ENCODE data around the gene FN1. TPM values are rescaled to one million over a fixed set of nuclear protein-coding genes. Genes with fewer than 3 reads are reported as not detected.

Gene FN1
- total RNA-seq, 1 donor from 2014 or later = 52.0 TPM

DNA sequence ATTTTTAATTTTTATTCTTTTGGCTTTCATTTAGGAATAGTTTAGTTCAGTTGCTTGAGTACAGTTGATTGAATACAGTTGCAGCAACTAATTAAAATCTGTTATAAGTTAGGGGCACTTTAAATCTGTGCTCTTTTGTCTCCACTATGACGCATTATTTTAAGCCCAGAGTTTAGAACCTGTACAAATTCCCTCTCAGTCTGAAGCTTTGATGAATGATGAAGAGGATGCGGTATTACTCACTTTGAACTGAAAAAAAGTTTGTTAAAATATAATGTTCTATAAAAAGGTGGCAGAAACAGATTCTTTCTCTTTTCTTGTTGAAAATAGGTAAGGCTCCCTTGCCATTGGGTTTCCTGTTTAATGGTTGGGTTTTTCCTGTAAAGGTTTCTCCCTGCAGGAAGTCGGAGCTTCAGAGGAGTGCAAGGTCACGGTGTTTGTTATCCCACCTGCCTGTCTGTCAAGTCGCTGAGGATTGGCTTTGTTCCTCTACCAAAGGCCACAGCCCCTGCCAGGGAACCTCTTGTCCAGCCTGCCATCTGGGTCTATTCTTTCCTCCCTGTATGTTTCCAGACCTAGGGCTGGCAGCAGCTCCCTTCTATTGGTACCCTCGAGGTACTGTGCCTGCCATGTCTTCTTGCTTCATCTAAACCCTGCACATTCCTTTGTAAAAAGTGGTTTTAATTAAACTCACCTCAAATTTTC lies 43.8 kb upstream of the FN1 start:
- Mint-ChIP-seq H3K27ac (peak overlapping the region; percentile 12), H3K36me3 (no peaks in the 10 kb centered on the region), H3K9me3 (no peaks in the 10 kb centered on the region), H3K27me3 (ENCODE audit: insufficient read depth, low read depth) (no peaks in the 10 kb centered on the region), H3K4me1 (peaks cover 15% of the 10 kb centered on the region), H3K4me3 (no peak overlapping the region)
- H3K79me2 ChIP-seq (ENCODE audit: low read depth) = no peaks in the 10 kb centered on the region
- H2AFZ ChIP-seq (replicated peaks) = no peak overlapping the region
- H3K9me3 ChIP-seq (ENCODE audit: low read depth) = no peaks in the 10 kb centered on the region
- TF ChIP-seq CTCF (IDR thresholded peaks at IDR 0.05) (no peak), EZH2phosphoT487 (IDR thresholded peaks at IDR 0.05) (no peak), EZH2 (IDR thresholded peaks at IDR 0.05) (no peak)
- DNase-seq (ENCODE audit: low spot score) = no peak
- H3K36me3 ChIP-seq = no peaks in the 10 kb centered on the region
- H3K4me1 ChIP-seq = no peaks in the 10 kb centered on the region
- H3K4me2 ChIP-seq = no peak overlapping the region
- H3F3A ChIP-seq (ENCODE audit: low read depth) = no peaks in the 10 kb centered on the region
- no peak overlapping the region for H3K27ac ChIP-seq
- H3K4me3 ChIP-seq = no peak overlapping the region
- H3K9ac ChIP-seq = no peak overlapping the region
- H4K20me1 ChIP-seq (ENCODE audit: low read depth) = no peaks in the 10 kb centered on the region
- H3K27me3 ChIP-seq = no peaks in the 10 kb centered on the region

DNA sequence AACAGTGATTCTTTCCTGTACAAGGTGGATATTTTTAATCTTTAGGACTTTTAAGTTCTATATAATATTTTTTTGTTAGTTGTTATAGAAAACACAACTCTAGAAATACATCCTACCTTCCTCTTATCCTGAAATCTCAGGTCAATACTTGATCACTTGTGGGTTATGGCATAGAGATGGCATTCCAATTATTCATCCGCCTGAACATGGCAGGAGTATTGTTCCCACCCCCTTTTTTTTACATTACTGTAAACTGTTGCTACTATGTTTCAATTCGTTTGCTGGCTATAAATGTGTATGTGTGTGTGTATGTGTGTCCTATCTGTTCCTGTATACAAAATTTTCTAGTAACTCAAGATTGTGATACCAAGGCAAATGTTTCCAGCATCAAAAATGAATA lies 43.3 kb upstream of the FN1 start:
- Histone ChIP-seq H3K9ac (no peak overlapping the region), H3K27ac (no peak overlapping the region), H3K79me2 (ENCODE audit: low read depth) (no peaks in the 10 kb centered on the region), H3K9me3 (ENCODE audit: low read depth) (no peaks in the 10 kb centered on the region), H3K27me3 (no peaks in the 10 kb centered on the region), H3K4me2 (no peak overlapping the region), H3K4me3 (no peak overlapping the region), H3K36me3 (no peaks in the 10 kb centered on the region), H2AFZ (replicated peaks) (no peak overlapping the region), H3F3A (ENCODE audit: low read depth) (no peaks in the 10 kb centered on the region), H4K20me1 (ENCODE audit: low read depth) (no peaks in the 10 kb centered on the region), H3K4me1 (no peaks in the 10 kb centered on the region)
- no peak overlapping the region for H3K4me3 Mint-ChIP-seq
- no peak overlapping the region for H3K27ac Mint-ChIP-seq
- H3K27me3 Mint-ChIP-seq (ENCODE audit: insufficient read depth, low read depth) = no peaks in the 10 kb centered on the region
- no peaks in the 10 kb centered on the region for H3K9me3 Mint-ChIP-seq
- no peaks in the 10 kb centered on the region for H3K36me3 Mint-ChIP-seq
- H3K4me1 Mint-ChIP-seq = peaks cover 15% of the 10 kb centered on the region
- no peak for DNase-seq (ENCODE audit: low spot score)
- TF ChIP-seq EZH2 (IDR thresholded peaks at IDR 0.05) (no peak), EZH2phosphoT487 (IDR thresholded peaks at IDR 0.05) (no peak), CTCF (IDR thresholded peaks at IDR 0.05) (no peak)

- peaks cover 15% of the 10 kb centered on the region for H3K4me1 Mint-ChIP-seq
- peaks cover 4% of the 10 kb centered on the region for H3K9me3 Mint-ChIP-seq
- no peak overlapping the region for H3K4me2 ChIP-seq
- no peaks in the 10 kb centered on the region for H3K27me3 ChIP-seq
- H4K20me1 ChIP-seq (ENCODE audit: low read depth) = no peaks in the 10 kb centered on the region
- peaks cover 2% of the 10 kb centered on the region for H3K27me3 Mint-ChIP-seq (ENCODE audit: insufficient read depth, low read depth)
- H3K79me2 ChIP-seq (ENCODE audit: low read depth) = no peaks in the 10 kb centered on the region
- H3K27ac ChIP-seq = no peak overlapping the region
- no peak overlapping the region for H3K9ac ChIP-seq
- H3K4me1 ChIP-seq = no peaks in the 10 kb centered on the region
- no peak overlapping the region for H2AFZ ChIP-seq (replicated peaks)
- H3F3A ChIP-seq (ENCODE audit: low read depth) = no peaks in the 10 kb centered on the region
- H3K27ac Mint-ChIP-seq = no peak overlapping the region
- no peak for DNase-seq (ENCODE audit: low spot score)
- H3K4me3 ChIP-seq = no peak overlapping the region
- no peak for TF ChIP-seq EZH2phosphoT487 (IDR thresholded peaks at IDR 0.05)
- TF ChIP-seq EZH2 (IDR thresholded peaks at IDR 0.05) = no peak
- no peak for TF ChIP-seq CTCF (IDR thresholded peaks at IDR 0.05)
- no peaks in the 10 kb centered on the region for H3K36me3 ChIP-seq
- H3K9me3 ChIP-seq (ENCODE audit: low read depth) = no peaks in the 10 kb centered on the region
- no peak overlapping the region for H3K4me3 Mint-ChIP-seq
- no peaks in the 10 kb centered on the region for H3K36me3 Mint-ChIP-seq
Observed at GRCh38 chr2:215476424-215476823, 40.6 kb upstream of the FN1 start.
